DMS53 treated with DMSO at 0.1 percent for 48 hours (cell line): ENCODE measurements around the gene PTDSS2.

Source experiments
- DNase-seq: peaks from one replicate; lab custom pipeline; 2025; ENCODE audit not compliant: unreplicated experiment; lab: John Stamatoyannopoulos, UW

Gene PTDSS2

GRCh38 chr11:445765-446588 is 4.1 kb upstream of the PTDSS2 start:
- DNase-seq: no peak

GRCh38 chr11:446891-447290 is 3.2 kb upstream of the PTDSS2 start:
- peak; percentile 48 for DNase-seq

GRCh38 chr11:447923-448731 is 2.0 kb upstream of the PTDSS2 start:
- peak; percentile 99 for DNase-seq

GRCh38 chr11:450809-451451 is 851 bp downstream of the PTDSS2 start:
- peak; percentile 68 for DNase-seq

GRCh38 chr11:451738-452137 is 1.7 kb downstream of the PTDSS2 start:
- DNase-seq: no peak

- DNase-seq: no peak
Observed at GRCh38 chr11:452203-452744, 2.2 kb downstream of the PTDSS2 start.

GRCh38 chr11:452916-453527 is 2.9 kb downstream of the PTDSS2 start:
- DNase-seq: no peak

- no peak for DNase-seq
Observed at GRCh38 chr11:453564-453963, 3.5 kb downstream of the PTDSS2 start.

GRCh38 chr11:454043-454442 is 4.0 kb downstream of the PTDSS2 start:
- DNase-seq: no peak

- no peak for DNase-seq
Observed at GRCh38 chr11:454801-455565, 4.9 kb downstream of the PTDSS2 start.

- no peak for DNase-seq
Observed at GRCh38 chr11:455566-456147, 5.6 kb downstream of the PTDSS2 start.

- DNase-seq: no peak
Observed at GRCh38 chr11:456533-456932, 6.5 kb downstream of the PTDSS2 start.

- DNase-seq: no peak
Observed at GRCh38 chr11:457111-457760, 7.2 kb downstream of the PTDSS2 start.

- DNase-seq: no peak
Observed at GRCh38 chr11:459511-460220, 9.6 kb downstream of the PTDSS2 start.

- no peak for DNase-seq
Observed at GRCh38 chr11:460331-461199, 10.5 kb downstream of the PTDSS2 start.

GRCh38 chr11:461626-462025 is 11.5 kb downstream of the PTDSS2 start:
- no peak for DNase-seq

GRCh38 chr11:462107-462890 is 12.2 kb downstream of the PTDSS2 start:
- no peak for DNase-seq
